HCT116 (cell line): ENCODE measurements around the gene SPCS3.

Source experiments
- EGR1 ChIP-seq: IDR thresholded peaks from 2 replicates; pipeline ENCODE4 v1.6.1; 2012; ENCODE audit warnings: low read depth
- EZH2 ChIP-seq: fragments of 200-600 bp; sonication (generic); IDR thresholded peaks from 2 replicates; pipeline ENCODE4 v1.6.1; 2017; ENCODE audit warnings: antibody characterized with exemption, mixed run types
- EZH2phosphoT487 ChIP-seq: fragments of 200-600 bp; IDR thresholded peaks from 2 replicates; pipeline ENCODE4 v1.6.1; 2018; ENCODE audit warnings: antibody characterized with exemption, borderline replicate concordance
- FOSL1 ChIP-seq: IDR thresholded peaks from 2 replicates; pipeline ENCODE4 v1.6.1; 2012; ENCODE audit warnings: low read depth
- JUND ChIP-seq: IDR thresholded peaks from 2 replicates; pipeline ENCODE4 v1.6.1; 2012
- POLR2A ChIP-seq: IDR thresholded peaks from 2 replicates; pipeline ENCODE4 v1.7.0; 2011; ENCODE audit warnings: borderline replicate concordance; ENCODE audit not compliant: insufficient read depth, insufficient read length; ENCODE audit errors: extremely low read depth
- POLR2AphosphoS5 ChIP-seq: IDR thresholded peaks from 2 replicates; pipeline ENCODE4 v1.6.1; 2011; ENCODE audit warnings: mild to moderate bottlenecking, low read depth, low read length, moderate library complexity
- RAD21 ChIP-seq: IDR thresholded peaks from 2 replicates; pipeline ENCODE4 v1.6.1; 2012; ENCODE audit warnings: low read depth, mild to moderate bottlenecking
- SP1 ChIP-seq: IDR thresholded peaks from 2 replicates; pipeline ENCODE4 v1.6.1; 2012; ENCODE audit warnings: low read depth
- TCF7L2 ChIP-seq: IDR thresholded peaks from 2 replicates; pipeline ENCODE4 v1.7.0; 2011; ENCODE audit warnings: borderline replicate concordance, inconsistent platforms; ENCODE audit not compliant: insufficient read depth, insufficient read length; ENCODE audit errors: extremely low read depth
- YY1 ChIP-seq: IDR thresholded peaks from 2 replicates; pipeline ENCODE4 v1.6.1; 2011; ENCODE audit warnings: low read length, low read depth, moderate library complexity, mild to moderate bottlenecking; ENCODE audit not compliant: insufficient replicate concordance; ENCODE audit errors: extremely low read depth
- TF ChIP-seq, protein P1 (sequence below), 3 experiments: fragments of 200-600 bp in 1 of 3; sonication (generic) in 1 of 3; IDR thresholded peaks in 2 of 3; conservative IDR thresholded peaks in 1 of 3; 2 replicates each; pipeline ENCODE4 v1.5.1; 2012 to 2017; ENCODE audit warnings: low read depth in 2 of 3, low read length in 2 of 3, antibody characterized with exemption in 1 of 3, borderline replicate concordance in 1 of 3, control low read depth in 1 of 3, mild to moderate bottlenecking in 1 of 3, mixed read lengths in 1 of 3, mixed run types in 1 of 3, moderate library complexity in 1 of 3; ENCODE audit not compliant: insufficient read depth in 1 of 3
- TF ChIP-seq, protein P2 (sequence below): IDR thresholded peaks from 2 replicates; pipeline ENCODE4 v1.6.1; 2012; ENCODE audit warnings: low read depth
- TF ChIP-seq, protein P3 (sequence below): IDR thresholded peaks from 2 replicates; pipeline ENCODE4 v1.6.1; 2012

DNA sequence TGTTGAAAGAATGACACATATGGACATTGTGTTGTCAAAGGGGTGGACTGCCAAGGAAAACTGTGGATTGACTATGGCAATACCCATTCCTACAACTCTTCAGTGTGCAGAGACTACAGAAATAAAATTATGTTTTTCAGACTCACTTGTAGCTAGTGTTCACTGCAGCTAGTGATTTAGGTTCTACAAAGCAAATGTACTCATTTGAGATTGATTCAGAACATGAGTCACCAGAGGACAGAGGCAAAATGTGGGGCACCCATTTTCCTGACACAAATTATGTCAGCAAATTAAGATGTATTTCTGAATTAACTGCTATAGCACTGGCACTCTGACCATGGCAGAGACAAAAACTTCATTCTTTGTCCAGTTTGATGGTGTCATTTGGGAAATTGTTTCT is 40.7 kb downstream of the SPCS3 start:
- no peak for TF ChIP-seq POLR2A
- no peak for TF ChIP-seq EZH2phosphoT487
- TF ChIP-seq, protein P1, sequence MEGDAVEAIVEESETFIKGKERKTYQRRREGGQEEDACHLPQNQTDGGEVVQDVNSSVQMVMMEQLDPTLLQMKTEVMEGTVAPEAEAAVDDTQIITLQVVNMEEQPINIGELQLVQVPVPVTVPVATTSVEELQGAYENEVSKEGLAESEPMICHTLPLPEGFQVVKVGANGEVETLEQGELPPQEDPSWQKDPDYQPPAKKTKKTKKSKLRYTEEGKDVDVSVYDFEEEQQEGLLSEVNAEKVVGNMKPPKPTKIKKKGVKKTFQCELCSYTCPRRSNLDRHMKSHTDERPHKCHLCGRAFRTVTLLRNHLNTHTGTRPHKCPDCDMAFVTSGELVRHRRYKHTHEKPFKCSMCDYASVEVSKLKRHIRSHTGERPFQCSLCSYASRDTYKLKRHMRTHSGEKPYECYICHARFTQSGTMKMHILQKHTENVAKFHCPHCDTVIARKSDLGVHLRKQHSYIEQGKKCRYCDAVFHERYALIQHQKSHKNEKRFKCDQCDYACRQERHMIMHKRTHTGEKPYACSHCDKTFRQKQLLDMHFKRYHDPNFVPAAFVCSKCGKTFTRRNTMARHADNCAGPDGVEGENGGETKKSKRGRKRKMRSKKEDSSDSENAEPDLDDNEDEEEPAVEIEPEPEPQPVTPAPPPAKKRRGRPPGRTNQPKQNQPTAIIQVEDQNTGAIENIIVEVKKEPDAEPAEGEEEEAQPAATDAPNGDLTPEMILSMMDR (IDR thresholded peaks at IDR 0.05 in 2 of 3, conservative IDR thresholded peaks at IDR 0.05 in 1 of 3; ENCODE audit: borderline replicate concordance in 1 of 3, insufficient read depth in 1 of 3, low read depth in 2 of 3, low read length in 2 of 3) = no peak
- TF ChIP-seq TCF7L2 = no peak
- TF ChIP-seq POLR2AphosphoS5 = no peak
- TF ChIP-seq YY1 = no peak
- TF ChIP-seq JUND = no peak
- TF ChIP-seq SP1 = no peak
- TF ChIP-seq, protein P2, sequence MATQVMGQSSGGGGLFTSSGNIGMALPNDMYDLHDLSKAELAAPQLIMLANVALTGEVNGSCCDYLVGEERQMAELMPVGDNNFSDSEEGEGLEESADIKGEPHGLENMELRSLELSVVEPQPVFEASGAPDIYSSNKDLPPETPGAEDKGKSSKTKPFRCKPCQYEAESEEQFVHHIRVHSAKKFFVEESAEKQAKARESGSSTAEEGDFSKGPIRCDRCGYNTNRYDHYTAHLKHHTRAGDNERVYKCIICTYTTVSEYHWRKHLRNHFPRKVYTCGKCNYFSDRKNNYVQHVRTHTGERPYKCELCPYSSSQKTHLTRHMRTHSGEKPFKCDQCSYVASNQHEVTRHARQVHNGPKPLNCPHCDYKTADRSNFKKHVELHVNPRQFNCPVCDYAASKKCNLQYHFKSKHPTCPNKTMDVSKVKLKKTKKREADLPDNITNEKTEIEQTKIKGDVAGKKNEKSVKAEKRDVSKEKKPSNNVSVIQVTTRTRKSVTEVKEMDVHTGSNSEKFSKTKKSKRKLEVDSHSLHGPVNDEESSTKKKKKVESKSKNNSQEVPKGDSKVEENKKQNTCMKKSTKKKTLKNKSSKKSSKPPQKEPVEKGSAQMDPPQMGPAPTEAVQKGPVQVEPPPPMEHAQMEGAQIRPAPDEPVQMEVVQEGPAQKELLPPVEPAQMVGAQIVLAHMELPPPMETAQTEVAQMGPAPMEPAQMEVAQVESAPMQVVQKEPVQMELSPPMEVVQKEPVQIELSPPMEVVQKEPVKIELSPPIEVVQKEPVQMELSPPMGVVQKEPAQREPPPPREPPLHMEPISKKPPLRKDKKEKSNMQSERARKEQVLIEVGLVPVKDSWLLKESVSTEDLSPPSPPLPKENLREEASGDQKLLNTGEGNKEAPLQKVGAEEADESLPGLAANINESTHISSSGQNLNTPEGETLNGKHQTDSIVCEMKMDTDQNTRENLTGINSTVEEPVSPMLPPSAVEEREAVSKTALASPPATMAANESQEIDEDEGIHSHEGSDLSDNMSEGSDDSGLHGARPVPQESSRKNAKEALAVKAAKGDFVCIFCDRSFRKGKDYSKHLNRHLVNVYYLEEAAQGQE = no peak
- TF ChIP-seq RAD21 = no peak
- no peak for TF ChIP-seq EZH2
- TF ChIP-seq FOSL1 = no peak
- TF ChIP-seq EGR1 = no peak
- TF ChIP-seq, protein P3, sequence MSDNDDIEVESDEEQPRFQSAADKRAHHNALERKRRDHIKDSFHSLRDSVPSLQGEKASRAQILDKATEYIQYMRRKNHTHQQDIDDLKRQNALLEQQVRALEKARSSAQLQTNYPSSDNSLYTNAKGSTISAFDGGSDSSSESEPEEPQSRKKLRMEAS = no peak
